Stimulated activated CD4-positive, alpha-beta T cell treated with anti-CD3 and anti-CD28 coated beads, Interleukin-15, amount 100 ng/mL, for 1 hour (primary cell): ENCODE results near the gene PACS1.

Source experiments
- DNase-seq, 2 donors: peaks; one replicate each; pipeline ENCODE4 v3.0.0-alpha.2; 2020; ENCODE audit warnings: low read depth in 1 of 2, low spot score in 1 of 2

Gene PACS1

GRCh38 chr11:66131937-66132632 is 62.0 kb downstream of the PACS1 start:
- no peak for DNase-seq

DNA sequence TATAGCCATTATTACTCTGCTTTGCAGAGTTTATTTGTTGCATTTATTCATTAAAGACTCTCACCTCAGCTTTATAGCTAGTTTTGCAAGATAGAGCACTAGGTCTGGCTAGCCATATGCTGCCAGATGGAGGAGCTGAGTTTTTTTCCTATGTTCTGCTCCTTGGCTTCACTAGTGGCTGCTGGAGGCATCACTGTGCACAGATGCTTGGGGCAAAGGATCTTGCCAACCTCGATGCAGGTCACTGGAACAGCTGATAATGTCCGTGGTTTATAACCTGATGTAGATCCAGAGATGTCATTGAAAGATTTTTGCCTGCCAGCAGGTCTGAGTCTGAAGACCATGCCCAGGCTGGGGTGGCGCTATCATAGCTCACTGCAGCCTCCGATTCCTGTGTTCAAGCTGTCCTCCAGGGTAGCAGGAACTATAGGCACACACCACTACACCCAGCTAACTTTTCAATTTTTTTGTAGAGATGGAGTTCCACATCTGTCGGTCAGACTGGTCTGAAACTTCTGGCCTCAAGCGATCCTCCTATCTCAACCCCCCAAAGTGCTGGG is 63.2 kb downstream of the PACS1 start:
- no peak for DNase-seq

DNA sequence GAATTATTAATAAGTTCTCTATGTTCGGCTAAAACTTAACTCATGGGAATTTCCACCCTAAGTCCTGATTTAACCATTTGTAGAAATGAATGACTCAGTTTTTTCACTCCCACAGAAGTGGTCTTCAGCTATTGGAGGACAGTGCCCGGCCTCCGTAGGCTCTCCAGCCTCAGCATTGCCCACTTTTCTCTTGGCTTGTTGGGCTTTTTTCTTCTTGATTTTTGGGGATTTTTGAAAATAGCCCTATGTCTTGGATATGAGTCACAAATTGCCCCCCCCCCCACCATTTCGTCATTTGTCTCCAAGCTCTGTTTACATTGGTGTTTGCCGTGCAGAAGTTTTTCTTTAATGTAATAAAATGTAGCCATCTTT is 66.7 kb downstream of the PACS1 start:
- DNase-seq: no peak

DNA sequence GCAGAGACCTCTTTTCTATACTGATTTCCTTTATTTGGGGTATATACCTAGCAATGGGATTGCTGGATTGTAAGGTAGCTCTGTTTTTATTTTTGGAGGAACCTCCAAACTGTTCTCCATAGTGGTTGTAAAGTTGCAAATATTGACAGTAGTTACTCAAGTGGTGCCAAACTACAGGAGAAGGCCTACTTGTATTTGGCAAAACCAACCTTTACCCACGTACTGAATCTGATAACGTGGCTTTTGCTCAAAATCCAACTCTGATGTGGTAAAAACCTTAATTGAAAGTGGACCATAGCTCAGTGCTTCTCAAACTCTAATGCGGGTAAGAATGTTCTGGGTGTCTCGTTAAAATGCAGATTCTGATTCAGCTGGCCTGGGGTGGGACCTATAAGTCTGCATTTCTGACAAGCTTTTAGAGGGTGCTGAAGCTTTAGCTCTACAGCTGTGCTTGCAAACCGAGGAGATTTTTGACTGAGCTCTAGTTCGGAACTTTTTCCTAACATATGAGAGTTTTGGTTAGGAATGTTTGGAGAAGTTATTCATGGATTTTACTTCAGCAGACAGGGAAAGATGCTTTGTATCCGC is 69.8 kb downstream of the PACS1 start:
- no peak for DNase-seq

GRCh38 chr11:66142370-66143263 is 72.5 kb downstream of the PACS1 start:
- no peak for DNase-seq

DNA sequence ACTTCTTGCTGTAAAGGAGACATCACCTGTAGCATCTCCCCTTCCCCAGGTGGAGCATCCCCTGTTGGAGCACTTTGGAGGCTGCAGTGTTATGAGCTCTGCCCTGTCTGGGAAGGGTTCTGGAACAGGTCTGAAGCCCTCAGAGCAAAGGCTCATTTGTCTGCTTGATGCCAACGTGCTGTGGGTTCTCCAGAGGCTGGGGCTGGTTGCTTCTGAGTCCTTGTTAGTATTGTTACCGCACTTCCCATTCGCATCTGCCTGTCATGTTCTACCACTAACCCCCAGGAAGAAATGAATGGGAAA is 73.1 kb downstream of the PACS1 start:
- DNase-seq: no peak

DNA sequence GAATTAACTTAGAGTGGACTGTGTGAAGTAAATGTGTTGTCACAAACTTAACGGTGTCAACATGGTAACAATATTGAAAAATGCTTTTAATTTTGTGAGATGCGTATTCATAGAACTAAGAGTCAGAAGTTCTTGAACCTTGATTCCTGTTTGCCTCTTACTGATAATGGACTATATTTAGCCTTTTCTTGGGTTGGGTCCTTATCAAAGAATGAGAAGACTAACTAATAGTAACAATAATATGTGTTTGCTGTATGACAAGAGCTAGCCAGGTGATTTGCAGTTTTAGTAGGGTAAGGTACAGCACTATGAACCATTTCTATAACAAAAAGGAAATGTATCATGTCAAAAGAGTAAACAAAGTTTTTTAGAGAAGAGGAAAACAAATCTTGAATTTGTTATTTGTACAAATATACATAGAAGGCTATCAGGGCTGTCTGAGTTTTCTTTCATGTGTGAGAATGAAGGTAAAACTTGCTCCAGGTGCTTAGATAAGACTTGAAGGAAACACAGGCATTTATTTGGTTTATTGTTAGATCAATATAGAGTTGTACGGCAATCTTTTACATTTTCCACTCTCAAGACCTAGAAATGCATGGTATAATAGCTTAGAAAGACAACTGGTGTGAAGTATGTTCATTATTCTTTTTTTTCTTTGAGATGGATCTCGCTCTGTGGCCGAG is 74.1 kb downstream of the PACS1 start:
- no peak for DNase-seq

DNA sequence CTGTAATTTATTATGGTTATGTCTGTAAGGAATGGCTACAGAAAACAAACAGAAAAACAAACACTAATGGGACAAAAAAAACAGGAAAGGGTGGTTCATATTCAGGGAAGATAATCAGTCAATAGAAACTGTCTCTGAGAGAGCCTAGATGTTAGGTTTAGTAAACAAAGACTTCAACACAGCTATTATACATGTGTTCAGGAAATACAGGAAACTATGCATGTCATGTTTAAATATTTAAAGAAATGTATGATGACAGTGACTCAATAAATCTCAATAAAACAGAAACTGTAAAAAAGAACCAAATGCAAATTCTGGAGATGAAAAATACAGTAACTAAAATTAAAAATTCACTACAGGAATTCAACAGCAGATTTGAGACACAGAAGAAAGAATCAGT is 76.0 kb downstream of the PACS1 start:
- no peak for DNase-seq

- no peak for DNase-seq
These were observed 76.9 kb downstream of the PACS1 start for GRCh38 chr11:66146940-66147339.

GRCh38 chr11:66150140-66150539 is 80.1 kb downstream of the PACS1 start:
- DNase-seq: no peak

DNA sequence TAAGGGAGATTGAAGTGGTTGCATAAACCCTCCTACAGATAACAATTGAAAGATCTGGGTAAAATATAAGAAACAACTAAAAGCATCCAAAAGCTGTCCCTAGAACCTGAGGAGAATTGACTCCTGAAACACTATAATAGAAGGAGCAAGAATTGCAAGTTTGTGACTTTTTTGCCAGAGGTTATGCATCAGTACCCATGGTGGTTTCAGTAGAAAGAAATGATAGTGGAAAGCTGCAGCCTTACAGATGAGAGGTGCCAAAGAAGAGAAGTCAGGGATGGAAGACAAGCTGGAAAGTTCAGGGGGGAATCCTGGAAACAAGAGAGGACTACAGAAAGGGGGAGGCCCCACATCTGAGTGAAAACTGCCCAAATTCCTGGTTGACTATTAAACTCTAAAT is 80.7 kb downstream of the PACS1 start:
- DNase-seq: no peak

- no peak for DNase-seq
These were observed 81.2 kb downstream of the PACS1 start for GRCh38 chr11:66151273-66151672.

GRCh38 chr11:66154109-66154508 is 84.0 kb downstream of the PACS1 start:
- DNase-seq: no peak

GRCh38 chr11:66155387-66156073 is 85.5 kb downstream of the PACS1 start:
- DNase-seq: no peak

GRCh38 chr11:66157182-66157864 is 87.3 kb downstream of the PACS1 start:
- no peak for DNase-seq

- no peak for DNase-seq
These were observed 88.1 kb downstream of the PACS1 start for GRCh38 chr11:66158156-66158555.

- no peak for DNase-seq
These were observed 89.4 kb downstream of the PACS1 start for GRCh38 chr11:66159324-66159984.

- DNase-seq: no peak
These were observed 90.6 kb downstream of the PACS1 start for GRCh38 chr11:66160709-66161108.

GRCh38 chr11:66168289-66168688 is 98.2 kb downstream of the PACS1 start:
- no peak for DNase-seq

DNA sequence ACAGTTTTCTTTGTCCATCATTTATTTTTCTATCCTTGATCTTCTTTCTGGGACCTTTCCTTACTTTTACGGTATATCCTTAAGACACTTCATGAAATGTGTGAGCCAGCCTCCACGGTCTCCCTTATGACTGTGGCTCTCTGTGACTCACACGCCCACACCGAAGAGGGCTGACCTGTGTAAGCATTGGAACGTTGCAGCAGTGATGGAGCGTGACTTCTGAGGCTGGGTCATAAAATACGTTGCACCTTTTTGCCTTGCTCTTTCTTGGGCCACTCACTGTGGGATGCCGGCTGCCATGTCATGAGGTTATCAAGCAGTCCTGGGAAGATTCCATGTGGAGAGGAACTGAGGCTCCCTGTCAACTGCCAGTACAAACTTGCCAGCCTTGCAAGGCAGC is 102.1 kb downstream of the PACS1 start:
- no peak for DNase-seq
